Measurements from ENCODE around the gene NEAT1. TPM values are rescaled to one million over a fixed set of nuclear protein-coding genes. Genes with fewer than 3 reads are reported as not detected.

The NEAT1 gene
- total and polyA plus RNA-seq, 2 of the 8 experiments (the other 6 are each of a cell fraction or from before 2014, with no cell fraction given) = 2.4 to 10.7 TPM

- H4K5ac ChIP-seq (ENCODE audit: insufficient read length, low read depth, low read length) = no peak overlapping the region
- no peaks in the 10 kb centered on the region for H4K20me1 ChIP-seq (replicated peaks in 1 of 2; ENCODE audit: control insufficient read depth in 1 of 2, insufficient read depth in 2 of 2, low read length in 2 of 2)
- FAIRE-seq = no peak
- no peak overlapping the region for H3K14ac ChIP-seq (ENCODE audit: insufficient read length)
- no peak overlapping the region for H2AK5ac ChIP-seq (ENCODE audit: low read depth, low read length)
- POLR2A ChIA-PET (ENCODE audit: partially characterized antibody) = interaction anchor here (0.6 to 26.0 kb wide), 7 partner anchors 8 to 582 kb away, joined by 3 to 1447 read pairs (median 3); partner anchors contain the start of genes MALAT1 and NEAT1
- peak overlapping the region; percentile 43 for H3K18ac ChIP-seq (ENCODE audit: extremely low read depth, low read length)
- no peak overlapping the region for H2BK20ac ChIP-seq (ENCODE audit: low read length)
- no peaks in the 10 kb centered on the region; a peak in 1 of 7 replicates for H3K27me3 ChIP-seq (replicated peaks in 1 of 4; ENCODE audit: control insufficient read depth in 3 of 4, extremely low read depth in 1 of 4, insufficient read depth in 3 of 4, low read length in 3 of 4)
- H3K23me2 ChIP-seq (ENCODE audit: low read depth, low read length) = no peaks in the 10 kb centered on the region
- CTCF ChIA-PET (ENCODE audit: partially characterized antibody) = interaction anchor here (0.6 to 26.0 kb wide), 19 partner anchors 8 to 737 kb away, joined by 3 to 809 read pairs (median 6); partner anchors contain the start of genes FRMD8, MALAT1, NEAT1 and SCYL1
- no peak overlapping the region for H2BK12ac ChIP-seq (ENCODE audit: low read depth, low read length)
- no peak overlapping the region for H2BK5ac ChIP-seq (ENCODE audit: low read depth, low read length)
- 0 out of 4 replicates have a peak, but pooled peaks cover 0 to 3% of the 10 kb centered on the region in 2 experiments for H3K79me2 ChIP-seq (ENCODE audit: control insufficient read depth in 1 of 2, insufficient read depth in 2 of 2, low read length in 2 of 2)
- DNase-seq (ENCODE audit: low read depth in 1 of 2, low spot score in 2 of 2) = peak in 1 of 2 experiments; percentile 66
- no peaks in the 10 kb centered on the region for H3K79me1 ChIP-seq (ENCODE audit: low read depth, low read length)
- H3K4me2 ChIP-seq (ENCODE audit: insufficient read depth in 1 of 2, low read depth in 2 of 2, low read length in 2 of 2) = no peak overlapping the region
- no peak overlapping the region for H3K27ac ChIP-seq (ENCODE audit: low read depth, low read length)
- no peak overlapping the region for H3K23ac ChIP-seq (ENCODE audit: insufficient read length)
- H3K4me3 ChIP-seq (ENCODE audit: extremely low read depth in 1 of 4, insufficient read depth in 2 of 4, low read depth in 3 of 4, low read length in 4 of 4) = no peak overlapping the region
- no peak overlapping the region for H4K8ac ChIP-seq (ENCODE audit: extremely low read depth, insufficient read depth, low read length)
- H3K56ac ChIP-seq (replicated peaks; ENCODE audit: insufficient read length, low read depth, low read length) = no peak overlapping the region
- no peaks in the 10 kb centered on the region for H3K4me1 ChIP-seq (replicated peaks in 1 of 4; ENCODE audit: control insufficient read depth in 3 of 4, insufficient read depth in 4 of 4, low read length in 3 of 4)
- no peak overlapping the region for H2AFZ ChIP-seq (ENCODE audit: low read length)
- H3K36me3 ChIP-seq (ENCODE audit: control insufficient read depth in 2 of 4, insufficient read depth in 4 of 4, low read length in 3 of 4) = no peaks in the 10 kb centered on the region
- TF ChIP-seq RAD21 (IDR thresholded peaks at IDR 0.05 in 1 of 2, conservative IDR thresholded peaks at IDR 0.05 in 1 of 2; ENCODE audit: low read depth in 2 of 2, low read length in 2 of 2) (peak; percentile 63 to 70), CTCF (IDR thresholded peaks at IDR 0.05; ENCODE audit: control extremely low read depth in 1 of 3, insufficient read depth in 1 of 3, low read depth in 1 of 3, low read length in 3 of 3) (peak; percentile 45 to 69 (median 63); a peak in 3 of 4 replicates), CBX8 (IDR thresholded peaks at IDR 0.05; ENCODE audit: borderline replicate concordance, low read depth, low read length) (no peak), MAX (IDR thresholded peaks at IDR 0.05) (peak; percentile 29; the same call in 1 of the 2 replicates)
- 78% methylated on average over 8 of the region's 8 CpGs; no CpG with 5 or more reads in 1 of the 2 experiments for WGBS, 2 experiments (ENCODE audit: extremely low coverage in 1 of 2, insufficient coverage in 1 of 2, insufficient read length in 1 of 2, insufficient replicate concordance in 2 of 2, low coverage in 1 of 2, low lambda C conversion rate in 2 of 2, missing lambda C conversion rate in 1 of 2)
- no peak overlapping the region for H3K4ac ChIP-seq (replicated peaks; ENCODE audit: insufficient read length, low read depth, low read length)
- H3K9ac ChIP-seq (replicated peaks in 1 of 4; ENCODE audit: extremely low read depth in 1 of 4, low read depth in 3 of 4, low read length in 3 of 4) = no peak overlapping the region
- no peak overlapping the region for H2BK120ac ChIP-seq (replicated peaks; ENCODE audit: low read depth, low read length)
- H2BK15ac ChIP-seq (ENCODE audit: low read length) = no peak overlapping the region
- no peak overlapping the region for H4K91ac ChIP-seq (replicated peaks; ENCODE audit: insufficient read length, low read length)
- H3K9me3 ChIP-seq (ENCODE audit: insufficient read depth in 2 of 2, low read depth in 1 of 2, low read length in 1 of 2) = no peaks in the 10 kb centered on the region
Measured at GRCh38 chr11:65471447-65471891, 48.9 kb downstream of the NEAT1 start.

Measured in H1 (cell line).